Epithelial cell of prostate (primary cell): Measurements from ENCODE around the gene PCA3.
A peak's percentile ranks its signal among the peaks of the same experiment; 100 is the strongest.

Experiments used
- DNase-seq: peaks from one replicate; pipeline ENCODE4 v3.0.0-alpha.2; 2011; ENCODE audit warnings: low read depth, low spot score
- H3K27ac ChIP-seq: fragments of 450-650 bp; 2 replicates; pipeline ENCODE4 v1.5.1; 2017; ENCODE audit warnings: mild to moderate bottlenecking

Gene PCA3

DNA sequence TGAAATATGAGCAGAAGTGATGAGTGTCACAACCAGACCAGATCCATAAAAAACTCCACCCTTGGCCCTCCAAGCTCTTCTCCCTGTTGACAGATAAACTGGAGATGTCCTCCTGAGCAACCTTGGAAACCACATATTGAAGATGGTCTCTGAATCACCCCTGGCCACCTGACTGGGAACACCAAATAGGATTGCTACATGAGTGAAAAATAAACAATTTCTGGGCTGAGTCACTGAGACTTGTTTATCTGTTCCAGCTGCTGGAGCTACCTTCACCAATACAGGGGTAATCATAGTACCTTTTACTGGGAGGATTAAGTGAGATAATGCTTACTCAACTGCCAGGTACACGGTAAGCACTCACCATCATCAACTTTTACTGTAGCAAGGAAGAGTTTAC, 53.3 kb downstream of the PCA3 start:
- DNase-seq, result peak; percentile 60
- peak overlapping the region; percentile 30 for H3K27ac ChIP-seq

DNA sequence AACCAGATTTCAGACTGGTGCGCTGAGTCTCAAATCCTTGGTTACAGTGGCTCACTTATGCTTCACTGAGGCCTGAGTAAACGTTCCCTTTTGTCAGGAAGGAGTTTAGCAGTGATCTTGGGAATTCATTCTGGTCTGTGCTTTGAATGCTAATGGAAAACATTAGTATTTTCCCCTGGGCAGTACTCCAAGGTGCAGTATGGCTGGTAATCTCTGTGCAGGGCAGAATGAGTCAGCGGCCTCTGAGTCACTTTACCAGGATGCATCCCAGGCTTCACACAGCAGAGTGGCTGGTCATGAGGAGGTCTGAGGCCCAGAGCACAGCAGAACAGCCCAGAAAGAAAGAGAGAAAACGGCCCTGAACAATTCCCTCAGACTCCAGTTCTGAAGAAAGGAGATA, 54.0 kb downstream of the PCA3 start:
- peak; percentile 67 for DNase-seq
- peak overlapping the region; percentile 30 for H3K27ac ChIP-seq

- no peak overlapping the region for H3K27ac ChIP-seq
- no peak for DNase-seq
These were observed 56.2 kb downstream of the PCA3 start for GRCh38 chr9:76820431-76820830.

- H3K27ac ChIP-seq, result no peak overlapping the region
These were observed 63.2 kb downstream of the PCA3 start for GRCh38 chr9:76827296-76828080.

GRCh38 chr9:76828447-76828846, 64.2 kb downstream of the PCA3 start:
- no peak for DNase-seq
- no peak overlapping the region for H3K27ac ChIP-seq

More at GRCh38 chr9:76827296-76828080, 63.2 kb downstream of the PCA3 start:
- DNase-seq, result no peak

GRCh38 chr9:76835571-76836283, 71.5 kb downstream of the PCA3 start:
- H3K27ac ChIP-seq, result no peak overlapping the region

More at GRCh38 chr9:76835571-76836283, 71.5 kb downstream of the PCA3 start:
- no peak for DNase-seq
